Amniotic epithelial cell (primary cell): ENCODE data around the gene MOSMO.
"Not testable (repeated sequence)": the region's sequence is repeated elsewhere in the genome, so short reads cannot be mapped to it uniquely, and the experiment has no call there.

Experiments
- DNase-seq: peaks from one replicate; pipeline ENCODE4 v3.0.0-alpha.2; 2010; ENCODE audit warnings: low read depth

The MOSMO gene

DNA sequence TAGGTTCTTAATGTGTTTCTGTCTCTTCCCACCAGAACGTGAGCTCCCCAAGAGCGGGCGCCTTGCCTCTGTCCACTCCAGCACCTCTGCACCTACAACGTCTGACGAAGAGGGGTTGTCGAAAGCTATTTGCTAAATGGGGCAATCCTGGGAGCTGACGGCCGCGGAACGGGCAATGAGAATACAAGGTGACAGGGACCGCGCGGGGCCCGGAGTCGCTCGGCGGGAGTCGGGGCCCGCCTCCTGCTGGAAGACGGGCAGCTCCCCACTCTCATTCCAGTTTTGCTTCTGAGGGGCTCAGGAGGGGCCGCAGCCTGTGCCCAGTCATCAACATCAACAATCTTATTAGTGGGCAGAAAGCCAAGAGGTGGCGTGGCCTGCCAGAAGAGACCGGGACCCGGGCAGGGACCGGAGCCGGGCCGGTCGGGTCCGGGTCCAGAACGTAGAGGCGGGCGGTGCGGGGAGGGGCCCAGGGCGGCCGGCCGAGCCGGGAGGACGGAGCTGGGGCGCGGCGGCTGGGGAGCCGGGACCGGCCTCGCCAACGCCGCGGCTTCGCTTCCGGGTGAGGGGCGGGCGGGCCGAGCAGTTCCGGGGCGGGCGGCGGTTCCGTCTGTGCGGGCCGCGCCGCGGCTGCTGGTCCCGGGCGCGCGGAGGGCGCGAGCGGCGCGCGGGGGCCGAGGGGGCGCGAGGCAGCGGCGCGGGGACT lies at the start of gene MOSMO:
TSS of gene MOSMO (plus strand) at position 603 of the 706 bp plus-strand sequence. CDS start 191 bp downstream, outside the sequence.
- DNase-seq: peak; percentile 69

DNA sequence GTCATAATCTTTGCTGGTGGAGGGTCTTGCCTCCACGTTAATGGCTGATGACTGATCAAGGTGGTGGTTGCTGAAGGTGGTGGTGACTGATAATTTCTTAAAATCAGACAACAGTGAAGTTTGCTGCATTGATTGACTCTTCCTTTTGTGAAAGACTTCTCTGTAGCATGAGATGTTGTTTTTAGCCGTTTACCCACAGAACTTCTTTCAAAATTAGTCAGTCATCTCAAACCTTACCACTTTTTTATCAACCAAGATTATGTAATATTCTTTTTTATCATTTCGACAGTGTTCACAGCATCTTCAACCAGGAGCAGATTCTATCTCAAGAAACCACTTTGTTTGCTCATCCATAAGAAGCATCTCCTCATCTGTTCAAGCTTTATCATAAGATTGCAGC lies 48.9 kb upstream of the MOSMO start:
- DNase-seq: no peak

GRCh38 chr16:21962475-21962874 lies 45.4 kb upstream of the MOSMO start:
- DNase-seq: no peak

DNA sequence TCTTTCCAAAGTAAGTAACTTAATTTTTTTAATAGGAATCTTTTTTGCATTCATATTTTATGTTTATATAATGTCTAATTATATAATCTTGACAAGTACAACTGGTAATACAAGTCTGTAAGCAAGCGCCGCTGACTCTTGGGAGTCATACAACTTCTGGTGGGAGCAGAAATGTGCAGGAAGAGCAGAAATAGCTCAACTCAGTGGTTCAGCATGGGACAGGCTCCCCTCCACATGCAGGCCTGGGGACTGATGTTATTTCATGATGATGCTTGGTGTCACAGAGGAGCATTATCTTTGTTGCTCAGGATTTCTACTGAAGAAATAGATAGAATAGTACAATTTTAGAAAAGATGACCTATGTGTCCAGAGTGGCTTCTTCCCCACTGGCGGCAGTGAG lies 44.0 kb upstream of the MOSMO start:
- DNase-seq: no peak

- DNase-seq: no peak
Measured at GRCh38 chr16:21964353-21964752, 43.6 kb upstream of the MOSMO start.

DNA sequence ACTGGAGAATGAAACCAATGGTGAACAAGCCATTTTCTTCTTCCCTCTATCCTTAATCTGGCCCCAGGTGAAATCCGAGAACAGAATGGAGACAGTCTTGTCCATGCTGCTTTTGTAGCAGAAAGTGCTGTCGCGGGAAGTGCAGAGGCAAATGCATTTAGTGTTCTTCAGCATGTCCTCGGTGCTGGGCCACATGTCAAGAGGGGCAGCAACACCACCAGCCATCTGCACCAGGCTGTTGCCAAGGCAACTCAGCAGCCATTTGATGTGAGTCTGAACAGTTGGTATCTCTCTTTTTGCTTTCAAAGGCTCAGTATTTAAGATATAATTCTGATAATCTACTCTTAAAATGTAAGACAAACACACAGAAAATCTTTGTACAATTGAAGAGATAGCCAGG lies 36.1 kb upstream of the MOSMO start:
- DNase-seq: no peak

- DNase-seq: no peak
Measured at GRCh38 chr16:21973945-21974344, 34.0 kb upstream of the MOSMO start.

- DNase-seq: no peak
Measured at GRCh38 chr16:21980032-21980431, 27.9 kb upstream of the MOSMO start.

DNA sequence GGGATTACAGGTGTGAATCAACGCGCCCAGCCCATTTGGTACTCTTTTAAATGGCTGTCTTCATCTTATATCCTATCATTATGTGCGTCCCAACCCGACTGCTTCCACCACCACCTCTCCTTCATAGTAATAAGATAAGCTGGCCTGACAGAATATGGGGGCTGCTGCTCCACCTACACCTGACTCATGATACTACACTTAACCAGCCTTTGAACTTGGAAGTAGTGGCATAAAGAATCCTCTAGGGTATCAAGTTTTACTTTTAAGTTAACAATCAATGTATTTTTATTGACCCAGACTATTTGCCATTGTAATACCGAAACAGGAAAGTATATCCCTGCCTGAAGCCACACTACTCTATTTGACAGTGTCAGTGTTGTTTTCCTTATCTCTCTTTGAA lies 25.8 kb upstream of the MOSMO start:
- no peak for DNase-seq

GRCh38 chr16:21984062-21984461 lies 23.8 kb upstream of the MOSMO start:
- DNase-seq: no peak

DNA sequence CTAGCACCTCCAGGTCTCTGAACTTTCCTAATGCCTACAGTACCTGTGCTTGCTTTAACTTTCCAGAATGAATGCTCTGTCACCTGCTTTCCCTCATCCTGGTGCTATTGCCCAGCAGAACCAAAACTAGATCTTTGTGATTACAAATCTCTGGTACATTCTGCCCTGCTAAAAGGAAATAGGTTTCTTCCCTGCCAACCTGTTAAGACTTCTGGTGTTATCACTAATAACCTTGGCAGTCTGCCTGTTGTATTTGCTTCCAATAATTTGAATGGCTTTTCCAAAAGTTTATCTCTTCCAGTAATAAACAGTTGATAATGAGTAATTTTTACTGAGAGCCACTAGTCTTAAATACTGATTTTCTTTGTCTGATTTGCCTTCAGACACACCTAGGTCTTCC lies 22.4 kb upstream of the MOSMO start:
- no peak for DNase-seq

- DNase-seq: no peak
Measured at GRCh38 chr16:21986692-21987246, 21.1 kb upstream of the MOSMO start.

DNA sequence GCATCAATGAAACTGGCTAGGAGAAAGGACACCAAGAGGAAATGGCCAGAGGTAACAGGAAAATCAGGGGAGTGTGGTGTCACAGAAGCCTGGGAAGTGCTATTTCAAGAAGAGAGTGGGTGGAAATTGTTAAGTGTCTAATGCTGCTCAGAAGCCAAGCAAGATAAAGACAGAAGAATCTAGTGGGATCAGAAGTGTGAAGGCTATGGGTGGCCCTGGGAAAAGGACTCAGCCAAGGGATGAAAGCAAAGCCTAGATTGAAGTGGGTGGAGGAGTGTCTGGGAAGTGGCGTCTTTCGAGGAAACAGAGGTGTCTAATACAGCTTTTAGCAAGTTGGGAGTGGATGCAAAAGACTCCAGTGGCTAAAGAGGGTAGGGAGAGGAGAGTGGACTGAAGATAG lies 20.4 kb upstream of the MOSMO start:
- DNase-seq: no peak

DNA sequence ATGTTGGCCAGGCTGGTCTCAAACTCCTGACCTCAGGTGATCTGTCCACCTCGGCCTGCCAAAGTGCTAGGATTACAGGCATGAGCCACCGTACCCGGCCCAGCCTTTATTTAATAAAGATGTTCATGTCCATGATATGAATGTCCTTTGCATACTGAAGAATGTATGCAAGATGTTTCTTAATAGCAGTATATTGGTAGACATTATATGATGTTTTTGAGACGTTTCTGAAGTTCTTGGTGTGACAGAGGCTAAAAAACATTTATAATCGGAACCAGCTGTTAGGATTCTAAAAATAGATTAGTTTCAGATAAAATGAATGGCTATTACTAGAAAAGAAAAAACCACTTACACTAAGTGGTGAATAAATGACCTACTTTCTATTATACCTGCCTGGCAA lies 18.8 kb upstream of the MOSMO start:
- DNase-seq: no peak

DNA sequence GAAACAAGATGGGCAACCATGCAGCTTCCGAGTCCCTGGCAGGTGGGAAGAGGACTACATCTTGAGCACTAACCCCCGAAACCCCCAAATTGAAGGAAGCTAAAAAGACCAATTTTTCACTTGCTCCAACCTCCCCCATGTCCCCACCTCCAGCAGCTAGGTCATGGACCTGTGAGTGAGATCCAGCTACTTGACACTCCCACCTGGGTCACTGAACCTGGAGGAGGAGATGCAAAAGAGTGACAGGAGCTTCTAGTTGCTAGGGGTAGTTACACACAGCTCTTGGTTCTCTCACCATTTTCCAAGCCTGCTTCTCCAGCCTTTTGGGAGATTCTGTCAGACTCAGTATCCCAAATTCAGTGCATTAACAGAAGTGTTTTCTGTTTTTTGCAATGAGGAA lies 18.2 kb upstream of the MOSMO start:
- no peak for DNase-seq

DNA sequence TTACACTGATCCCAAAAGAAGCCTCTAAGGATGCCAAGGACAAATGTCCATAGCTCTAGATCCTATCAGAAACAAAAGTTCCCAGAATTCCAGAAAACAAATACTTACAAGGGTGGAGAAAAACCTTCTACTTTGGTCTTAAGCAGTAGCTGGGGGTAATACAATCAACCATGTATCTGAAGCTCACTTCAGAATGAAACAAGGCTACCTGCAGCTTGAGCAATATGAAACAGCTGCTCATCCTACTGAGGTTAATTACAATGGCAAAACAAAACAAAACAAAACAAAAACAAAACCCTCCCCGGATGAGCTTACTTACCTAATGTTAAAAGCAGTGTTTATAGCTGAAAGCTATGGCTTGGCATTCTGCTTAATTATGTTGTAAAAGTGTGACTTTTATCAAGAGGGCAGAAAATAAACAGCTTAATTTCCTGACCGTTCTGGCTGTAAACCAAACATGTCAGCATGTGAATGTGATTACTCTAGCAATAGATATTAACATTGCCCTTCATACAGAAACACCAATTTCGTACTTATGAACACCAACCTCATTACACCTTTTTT lies 17.4 kb upstream of the MOSMO start:
- DNase-seq: no peak

GRCh38 chr16:21991621-21992020 lies 16.3 kb upstream of the MOSMO start:
- no peak for DNase-seq

DNA sequence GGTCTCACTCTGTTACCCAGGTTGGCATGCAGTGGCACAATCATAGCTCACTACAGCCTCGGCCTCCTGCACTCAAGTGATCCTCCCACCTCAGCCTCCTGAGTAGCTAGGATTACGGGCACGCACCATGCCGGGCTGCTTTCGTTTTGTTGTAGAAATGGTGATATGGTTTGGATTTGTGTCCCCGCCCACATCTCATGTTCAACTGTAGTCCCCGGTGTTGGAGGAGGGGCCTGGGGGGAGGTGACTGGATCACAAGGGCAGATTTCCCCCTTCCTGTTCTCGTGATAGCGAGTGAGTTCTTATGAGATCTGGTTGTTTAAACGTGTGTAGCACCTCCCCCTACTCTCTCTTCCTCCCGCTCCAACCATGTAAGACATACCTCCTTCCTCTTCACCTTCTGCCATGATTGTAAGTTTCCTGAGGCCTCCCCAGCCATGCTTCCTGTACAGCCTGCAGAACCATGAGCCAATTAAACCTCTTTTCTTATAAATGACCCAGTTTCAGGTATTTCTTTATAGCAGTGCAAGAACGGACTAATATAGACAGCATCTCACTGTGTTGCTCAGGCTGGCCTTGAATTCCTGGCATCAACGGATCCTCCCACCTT lies 12.9 kb upstream of the MOSMO start:
- no peak for DNase-seq

DNA sequence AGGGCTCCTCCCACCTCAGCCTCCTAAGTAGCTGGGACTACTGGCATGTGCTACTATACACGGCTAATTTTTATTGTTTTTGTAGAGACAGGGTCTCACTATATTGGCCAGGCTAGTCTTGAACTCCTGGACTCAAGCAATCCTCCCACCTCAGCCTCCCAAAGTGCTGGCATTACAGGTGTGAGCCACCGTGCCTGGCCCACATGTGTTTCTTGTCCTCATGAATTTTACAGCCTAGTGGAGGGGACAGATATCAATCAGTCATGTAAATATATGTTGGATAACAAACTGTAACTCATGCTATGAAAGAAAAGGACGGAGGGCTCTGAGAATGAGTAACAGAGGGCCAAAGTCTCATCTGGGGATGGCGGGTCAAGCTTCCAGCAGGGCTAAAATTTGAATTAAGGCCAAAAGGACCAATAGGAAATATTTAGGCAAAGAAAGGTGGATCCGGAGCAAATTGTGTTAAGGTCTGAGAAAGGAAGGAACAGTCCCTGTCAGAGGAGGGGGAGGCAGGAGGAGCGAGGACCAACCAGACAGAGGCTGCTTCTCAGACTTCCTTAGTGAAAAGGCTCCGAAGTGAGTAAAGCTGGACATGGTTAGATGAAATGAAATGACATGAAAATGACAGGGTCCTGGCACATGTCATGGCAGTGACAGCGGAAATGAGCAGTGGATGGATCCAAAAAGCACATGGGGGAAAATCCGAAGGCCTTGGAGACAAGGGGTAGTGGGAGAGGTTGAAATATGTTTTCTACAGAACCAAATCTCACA lies 10.8 kb upstream of the MOSMO start:
- DNase-seq: no peak

GRCh38 chr16:21997697-21998480 lies 10.0 kb upstream of the MOSMO start:
- no peak for DNase-seq

DNA sequence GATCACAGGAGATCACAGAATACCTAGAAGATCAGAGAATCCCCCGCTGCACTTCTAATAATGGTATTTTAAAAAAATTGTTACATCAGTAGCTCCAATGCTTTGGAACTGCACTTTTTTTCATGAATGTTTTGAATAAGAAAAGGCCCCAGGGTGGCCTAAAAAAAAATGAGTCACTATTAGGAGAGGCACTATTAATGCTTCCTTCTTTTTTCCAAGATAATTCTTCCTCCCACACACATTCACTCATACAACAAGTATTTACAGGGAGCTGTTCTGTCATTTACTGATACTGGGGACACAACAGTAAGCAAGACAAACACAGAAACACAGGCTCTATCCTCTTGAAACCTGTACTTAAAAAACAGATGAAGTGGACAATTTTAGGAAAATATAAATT lies 6.3 kb upstream of the MOSMO start:
- DNase-seq: peak; percentile 68

GRCh38 chr16:22002047-22002446 lies 5.9 kb upstream of the MOSMO start:
- not testable (repeated sequence) for DNase-seq
